PC-3 (cell line): ENCODE results near the gene CRIM1. TPM values are rescaled to one million over a fixed set of nuclear protein-coding genes. Genes with fewer than 3 reads are reported as not detected.

Source experiments
- ATAC-seq: fragments of 200-7000 bp; cut with Tn5 transposase; 2 replicates; pipeline ENCODE4 v1.9.1; 2020; ENCODE audit warnings: mild to moderate bottlenecking, moderate library complexity
- BruUV-seq: library from RNA; stranded (reverse); fragments of 400-500 nt; replicated peaks from 2 replicates; lab custom pipeline; 2021; lab: Mats Ljungman, UMichigan
- CTCF ChIA-PET: fragments of 300-600 bp; sonication (Branson Sonifier 250); formaldehyde crosslinking; loops from one replicate; lab custom pipeline; 2022; ENCODE audit warnings: antibody characterized with exemption; lab: Charles Lee
- POLR2A ChIA-PET: fragments of 300-600 bp; sonication (Branson Sonifier 250); formaldehyde crosslinking; loops from one replicate; lab custom pipeline; 2022; ENCODE audit warnings: antibody characterized with exemption; ENCODE audit not compliant: unreplicated experiment; lab: Charles Lee
- DNase-seq: peaks from one replicate; pipeline ENCODE4 v3.0.0-alpha.2; 2015
- H2AFZ ChIP-seq: fragments of 300-600 bp; sonication (generic); 2 replicates; pipeline ENCODE4 v1.6.0; 2016; ENCODE audit warnings: antibody characterized with exemption, low read length
- H3F3A ChIP-seq: fragments of 300-600 bp; sonication (generic); one replicate; pipeline ENCODE4 v1.6.0; 2017; ENCODE audit warnings: antibody characterized with exemption, low read length, control low read depth, mild to moderate bottlenecking; ENCODE audit not compliant: unreplicated experiment
- H3K27ac ChIP-seq: fragments of 300-600 bp; sonication (generic); 2 replicates; pipeline ENCODE4 v1.5.1; 2016; ENCODE audit warnings: mild to moderate bottlenecking, low read length
- H3K27me3 ChIP-seq: fragments of 300-600 bp; sonication (generic); 2 replicates; pipeline ENCODE4 v1.6.1; 2016; ENCODE audit warnings: low read length, mixed read lengths
- H3K36me3 ChIP-seq: fragments of 300-600 bp; sonication (generic); 2 replicates; pipeline ENCODE4 v1.6.1; 2016; ENCODE audit warnings: low read depth, mixed run types, low read length, mixed read lengths
- H3K4me1 ChIP-seq: fragments of 300-600 bp; sonication (generic); 2 replicates; pipeline ENCODE4 v1.5.1; 2016; ENCODE audit warnings: low read length; ENCODE audit not compliant: insufficient read depth
- H3K4me2 ChIP-seq: fragments of 300-600 bp; sonication (generic); 2 replicates; pipeline ENCODE4 v1.6.0; 2016; ENCODE audit warnings: low read length
- H3K4me3 ChIP-seq: fragments of 300-600 bp; sonication (generic); 2 replicates; pipeline ENCODE4 v1.5.1; 2016; ENCODE audit warnings: mild to moderate bottlenecking, low read length, mixed read lengths
- H3K79me2 ChIP-seq: fragments of 300-600 bp; sonication (generic); 2 replicates; pipeline ENCODE4 v1.6.1; 2017; ENCODE audit warnings: low read length, mixed read lengths
- H3K9ac ChIP-seq: fragments of 300-600 bp; sonication (generic); 2 replicates; pipeline ENCODE4 v1.6.0; 2016; ENCODE audit warnings: mild to moderate bottlenecking, low read length
- H3K9me2 ChIP-seq: fragments of 300-600 bp; sonication (generic); replicated peaks from 2 replicates; pipeline ENCODE4 v1.6.1; 2016; ENCODE audit warnings: mixed run types, low read length, mixed read lengths
- H3K9me3 ChIP-seq: fragments of 300-600 bp; sonication (generic); 2 replicates; pipeline ENCODE4 v1.6.1; 2016; ENCODE audit warnings: low read length, mixed read lengths
- H4K20me1 ChIP-seq: fragments of 300-600 bp; sonication (generic); 2 replicates; pipeline ENCODE4 v1.6.1; 2016; ENCODE audit warnings: low read length, mixed read lengths
- CTCF ChIP-seq: fragments of 300-600 bp; sonication (generic); conservative IDR thresholded peaks from 2 replicates; pipeline ENCODE4 v1.5.1; 2017; ENCODE audit warnings: antibody characterized with exemption, low read depth, mild to moderate bottlenecking, low read length
- EZH2 ChIP-seq: fragments of 300-600 bp; sonication (generic); IDR thresholded peaks from one replicate; pipeline ENCODE4 v1.6.1; 2017; ENCODE audit warnings: antibody characterized with exemption, mild to moderate bottlenecking, low read length; ENCODE audit not compliant: unreplicated experiment
- EZH2phosphoT487 ChIP-seq: fragments of 300-600 bp; sonication (generic); IDR thresholded peaks from 2 replicates; pipeline ENCODE4 v1.6.1; 2018; ENCODE audit warnings: mild to moderate bottlenecking, antibody characterized with exemption, low read length, borderline replicate concordance
- intact Hi-C: fragments of 100-400 bp; cut with micrococcal nuclease; formaldehyde crosslinking; loops from 2 replicates; pipeline ENCODE4 v1.9.0; 2023
- total RNA-seq: library from RNA; depleted of rRNA; stranded (reverse); fragments of >200 nt; gene quantifications from 2 replicates; pipeline ENCODE4 v1.2.3, GENCODE V29; 2014

The CRIM1 gene
- total RNA-seq, 1 experiment from 2014 or later, result 70.7 TPM

GRCh38 chr2:36513661-36514060, 158.1 kb downstream of the CRIM1 start:
- Histone ChIP-seq H3K36me3 (peaks cover 65% of the 10 kb centered on the region), H3K9ac (no peak overlapping the region), H3K9me3 (no peaks in the 10 kb centered on the region), H2AFZ (no peak overlapping the region), H3K4me3 (no peak overlapping the region), H3F3A (no peaks in the 10 kb centered on the region), H3K9me2 (no peaks in the 10 kb centered on the region), H3K4me1 (0 out of 2 replicates have a peak, but pooled peaks cover 4% of the 10 kb centered on the region), H3K27ac (no peak overlapping the region), H4K20me1 (no peaks in the 10 kb centered on the region), H3K4me2 (no peak overlapping the region), H3K79me2 (no peaks in the 10 kb centered on the region), H3K27me3 (no peaks in the 10 kb centered on the region)
- TF ChIP-seq EZH2, result no peak
- no peak for TF ChIP-seq CTCF
- TF ChIP-seq EZH2phosphoT487, result no peak
- intact Hi-C loops, result no loop called here
- POLR2A ChIA-PET, result no interaction called here
- ATAC-seq (no peak), DNase-seq (no peak)
- no TSS peak for BruUV-seq
- CTCF ChIA-PET, result no interaction called here

- no peaks in the 10 kb centered on the region for H3K79me2 ChIP-seq
- intact Hi-C loops, result no loop called here
- ATAC-seq (no peak), DNase-seq (no peak)
- TF ChIP-seq EZH2phosphoT487 (no peak), CTCF (no peak), EZH2 (no peak)
- H3K4me3 ChIP-seq, result no peak overlapping the region
- no peaks in the 10 kb centered on the region for H3K4me1 ChIP-seq
- no peak overlapping the region for H3K9ac ChIP-seq
- H3K36me3 ChIP-seq, result peaks cover 83% of the 10 kb centered on the region
- ChIA-PET POLR2A (no interaction called here), CTCF (no interaction called here)
- BruUV-seq, result no TSS peak
- H2AFZ ChIP-seq, result no peak overlapping the region
- H3K4me2 ChIP-seq, result no peak overlapping the region
- no peak overlapping the region for H3K27ac ChIP-seq
- no peaks in the 10 kb centered on the region for H3K9me2 ChIP-seq
- H3F3A ChIP-seq, result no peaks in the 10 kb centered on the region
- H4K20me1 ChIP-seq, result no peaks in the 10 kb centered on the region
- no peaks in the 10 kb centered on the region for H3K9me3 ChIP-seq
- no peaks in the 10 kb centered on the region for H3K27me3 ChIP-seq
These were observed 160.0 kb downstream of the CRIM1 start for GRCh38 chr2:36515538-36515937.

GRCh38 chr2:36516136-36516870, 160.7 kb downstream of the CRIM1 start:
- Histone ChIP-seq H3K27ac (no peak overlapping the region), H3K4me3 (no peak overlapping the region), H3K9me3 (no peaks in the 10 kb centered on the region), H4K20me1 (no peaks in the 10 kb centered on the region), H3K9me2 (no peaks in the 10 kb centered on the region), H2AFZ (no peak overlapping the region), H3K79me2 (no peaks in the 10 kb centered on the region), H3F3A (no peaks in the 10 kb centered on the region), H3K36me3 (peaks cover 84% of the 10 kb centered on the region), H3K27me3 (no peaks in the 10 kb centered on the region), H3K4me2 (no peak overlapping the region), H3K4me1 (no peaks in the 10 kb centered on the region), H3K9ac (no peak overlapping the region)
- DNase-seq (no peak), ATAC-seq (no peak)
- intact Hi-C loops, result no loop called here
- ChIA-PET CTCF (no interaction called here), POLR2A (no interaction called here)
- no TSS peak for BruUV-seq
- TF ChIP-seq EZH2, result no peak
- no peak for TF ChIP-seq CTCF
- TF ChIP-seq EZH2phosphoT487, result no peak
